NCI-H146 treated with DMSO at 0.1 percent for 48 hours (cell line): ENCODE measurements around the gene CES5A.
"Not testable (repeated sequence)": the region's sequence is repeated elsewhere in the genome, so short reads cannot be mapped to it uniquely, and the experiment has no call there.

Source experiments
- DNase-seq: peaks from one replicate; lab custom pipeline; 2025; ENCODE audit not compliant: unreplicated experiment; lab: John Stamatoyannopoulos, UW

Gene CES5A

DNA sequence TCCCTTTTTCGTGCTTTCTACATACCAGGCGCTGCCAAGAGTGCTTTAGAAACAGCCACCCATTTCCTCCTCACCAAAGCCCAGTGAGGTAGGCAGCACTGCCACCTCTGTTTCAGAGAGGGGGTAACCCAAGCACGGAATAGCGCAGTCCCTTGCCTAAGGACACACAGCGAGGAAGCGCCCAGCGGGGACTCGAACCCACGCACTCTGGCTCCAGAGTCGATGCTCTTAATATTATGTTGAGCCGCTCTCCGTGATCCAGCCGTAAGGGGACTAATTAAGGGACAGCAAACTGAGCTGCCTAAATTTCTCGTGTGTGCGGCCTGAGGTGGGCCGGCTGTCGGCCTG, 42.8 kb downstream of the CES5A start:
- no peak for DNase-seq

- no peak for DNase-seq
These were observed 44.4 kb downstream of the CES5A start for GRCh38 chr16:55830658-55831294.

GRCh38 chr16:55829232-55829631, 45.9 kb downstream of the CES5A start:
- DNase-seq, result not testable (repeated sequence)

DNA sequence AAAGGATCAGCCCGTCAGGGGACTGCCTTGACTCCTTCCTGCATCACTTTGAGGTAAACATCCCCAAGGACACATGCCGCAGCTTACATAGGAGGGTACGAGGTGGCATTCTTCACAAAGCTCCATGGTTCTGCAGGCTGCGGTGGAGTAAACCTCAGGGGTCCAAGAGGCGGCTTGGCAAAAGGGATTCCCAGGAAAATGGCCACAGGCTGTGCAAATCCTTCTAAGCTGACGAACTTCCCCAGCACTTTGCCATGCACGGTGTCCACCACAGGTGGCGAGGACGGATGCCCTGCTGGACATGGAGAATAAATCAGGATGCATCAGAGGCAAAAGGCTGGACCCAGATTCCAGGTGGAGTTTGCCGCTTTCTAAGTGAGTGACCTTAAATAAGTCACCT, 46.5 kb downstream of the CES5A start:
- DNase-seq, result no peak

GRCh38 chr16:55825115-55825728, 50.0 kb downstream of the CES5A start:
- no peak for DNase-seq

GRCh38 chr16:55824473-55825000, 50.6 kb downstream of the CES5A start:
- DNase-seq, result no peak

- no peak for DNase-seq
These were observed 52.8 kb downstream of the CES5A start for GRCh38 chr16:55822280-55822810.

- no peak for DNase-seq
These were observed 54.0 kb downstream of the CES5A start for GRCh38 chr16:55821210-55821609.

GRCh38 chr16:55820615-55821014, 54.6 kb downstream of the CES5A start:
- no peak for DNase-seq

GRCh38 chr16:55817236-55817912, 57.8 kb downstream of the CES5A start:
- DNase-seq, result no peak

DNA sequence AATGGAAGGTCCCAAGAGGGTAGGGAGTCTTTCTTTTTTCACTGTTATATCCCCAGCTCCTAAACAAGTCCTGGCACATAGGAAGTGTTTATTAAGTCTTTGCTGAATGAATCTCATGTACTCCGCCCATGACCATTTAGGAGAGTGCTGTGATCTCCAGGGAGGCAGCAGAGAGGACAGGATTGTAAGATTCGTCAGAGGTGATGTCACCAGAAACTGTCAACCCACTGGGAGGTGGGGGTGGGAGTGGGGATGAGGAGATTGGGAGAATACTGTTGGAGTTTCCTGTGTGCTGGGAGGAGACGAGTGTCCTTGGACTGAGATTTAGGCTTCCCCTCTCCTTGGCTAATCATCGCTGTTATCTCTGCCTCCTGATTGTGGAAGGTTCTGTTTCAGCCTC, 59.0 kb downstream of the CES5A start:
- not testable (repeated sequence) for DNase-seq

GRCh38 chr16:55815320-55815719, 59.9 kb downstream of the CES5A start:
- DNase-seq, result no peak

DNA sequence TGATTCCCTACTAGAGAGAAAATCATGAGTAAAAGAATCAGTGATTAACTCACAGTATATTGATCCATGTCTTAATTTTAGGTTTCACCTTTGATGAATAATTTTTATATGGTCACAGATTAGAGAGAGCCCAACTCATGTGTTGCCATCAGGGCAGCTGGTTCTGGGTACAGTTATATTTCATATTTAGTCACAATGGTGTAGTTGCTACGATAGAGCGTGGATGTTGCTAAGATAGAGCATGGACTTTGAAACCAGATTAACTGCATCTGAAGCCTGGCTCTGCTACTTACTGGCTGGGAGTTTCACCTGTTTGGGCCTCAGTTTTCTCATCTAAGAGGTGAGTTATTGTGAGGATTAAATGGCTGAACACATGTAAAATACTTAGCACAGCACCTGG, 61.0 kb downstream of the CES5A start:
- not testable (repeated sequence) for DNase-seq

GRCh38 chr16:55813730-55814129, 61.4 kb downstream of the CES5A start:
- DNase-seq, result not testable (repeated sequence)

- DNase-seq, result no peak
These were observed 62.2 kb downstream of the CES5A start for GRCh38 chr16:55812951-55813350.

DNA sequence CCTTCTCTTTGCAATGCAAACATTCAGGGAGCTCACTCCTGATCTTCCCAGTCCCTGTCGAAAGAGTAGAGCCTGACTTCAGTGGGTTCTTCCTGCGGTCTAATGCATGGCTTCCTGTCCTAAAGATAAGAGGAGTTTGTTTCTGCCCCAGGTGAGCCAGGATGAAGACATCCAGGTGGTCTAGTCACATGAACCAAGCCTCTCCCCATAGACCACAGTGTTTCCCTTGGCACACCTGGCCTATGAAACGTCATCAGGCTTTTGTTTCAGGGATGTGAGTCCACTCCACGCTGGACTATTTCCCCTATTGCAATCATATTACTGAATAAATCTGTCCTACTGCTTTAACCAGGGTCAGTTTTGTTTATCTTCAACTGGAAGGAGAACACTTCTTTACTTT, 63.4 kb downstream of the CES5A start:
- no peak for DNase-seq

GRCh38 chr16:55810451-55810961, 64.7 kb downstream of the CES5A start:
- no peak for DNase-seq

DNA sequence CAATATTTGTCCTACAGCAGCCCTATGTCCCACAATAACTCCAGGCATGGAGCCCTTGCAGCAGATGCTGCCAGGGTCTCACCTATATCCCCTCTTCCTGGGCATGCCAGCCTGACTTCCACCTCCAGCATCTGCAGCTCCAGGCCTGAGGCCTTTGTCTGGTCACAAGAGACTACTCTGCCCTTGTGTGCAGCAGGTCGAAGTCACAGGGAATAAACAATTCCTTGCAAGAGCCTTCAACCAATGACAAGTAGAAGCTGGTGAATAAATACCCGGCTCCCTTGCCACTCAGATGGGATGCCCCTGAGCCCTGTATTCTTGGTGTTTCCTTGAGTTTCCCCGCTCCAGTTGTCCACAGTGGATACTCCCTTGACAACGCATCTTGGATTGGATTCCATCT, 65.3 kb downstream of the CES5A start:
- DNase-seq, result no peak

GRCh38 chr16:55809386-55809785, 65.8 kb downstream of the CES5A start:
- no peak for DNase-seq

- DNase-seq, result not testable (repeated sequence)
These were observed 66.9 kb downstream of the CES5A start for GRCh38 chr16:55808286-55808685.

DNA sequence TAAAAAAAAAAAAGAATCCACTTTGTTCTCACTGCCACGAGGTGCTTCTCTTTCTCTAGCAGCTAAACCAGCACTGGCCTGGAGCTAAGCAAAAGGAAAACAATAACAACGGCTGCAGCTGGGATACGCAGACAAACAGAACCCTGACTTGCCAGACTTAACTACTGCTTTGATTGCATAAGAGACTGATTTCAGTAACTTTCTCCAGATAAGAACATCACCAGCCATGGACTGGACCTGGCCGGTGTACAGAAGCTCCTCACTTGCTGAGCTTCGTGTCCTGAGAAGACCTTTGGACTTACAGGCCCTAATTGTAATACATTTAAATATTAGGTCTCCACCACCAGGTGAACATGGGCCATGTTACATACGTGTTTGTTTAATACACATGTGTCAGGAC, 70.1 kb downstream of the CES5A start:
- DNase-seq, result not testable (repeated sequence)

- DNase-seq, result not testable (repeated sequence)
These were observed 71.5 kb downstream of the CES5A start for GRCh38 chr16:55803681-55804080.
